ENCODE data around the gene UNC45A. TPM values are rescaled to one million over a fixed set of nuclear protein-coding genes. Genes with fewer than 3 reads are reported as not detected.

UNC45A gene
- polyA plus RNA-seq, 3 donors from 2014 or later, result 54.9 to 74.4 (median 59.3) TPM

DNA sequence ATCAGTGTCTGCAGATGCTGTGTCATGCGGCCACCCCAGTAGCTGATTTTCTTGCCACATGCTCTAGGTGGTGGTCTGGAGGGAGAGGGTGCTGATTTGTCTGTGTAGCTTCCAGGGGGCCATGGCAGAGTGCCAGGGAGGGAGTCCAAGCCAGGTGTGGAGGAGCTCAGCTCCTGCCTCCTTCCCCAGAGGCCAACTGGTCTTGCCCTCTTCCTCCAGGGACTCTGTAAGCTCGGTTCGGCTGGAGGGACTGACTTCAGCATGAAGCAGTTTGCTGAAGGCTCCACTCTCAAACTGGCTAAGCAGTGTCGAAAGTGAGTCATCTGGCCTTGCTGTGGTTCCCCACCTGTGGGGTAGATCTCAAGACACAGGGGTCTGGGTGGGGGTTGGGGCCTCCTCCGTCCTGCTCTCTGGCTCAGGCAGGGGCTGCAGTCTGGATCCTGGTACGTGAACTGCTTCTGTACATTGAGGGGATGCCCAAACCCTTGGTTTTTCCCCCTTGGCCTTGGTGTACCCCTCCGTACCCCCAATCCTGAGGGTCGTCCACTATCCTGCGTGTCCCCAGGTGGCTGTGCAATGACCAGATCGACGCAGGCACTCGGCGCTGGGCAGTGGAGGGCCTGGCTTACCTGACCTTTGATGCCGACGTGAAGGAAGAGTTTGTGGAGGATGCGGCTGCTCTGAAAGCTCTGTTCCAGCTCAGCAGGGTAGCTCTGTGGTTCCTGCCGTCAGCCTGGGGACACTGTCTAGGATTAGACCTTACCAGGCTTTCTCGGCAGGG lies 12.7 kb downstream of the UNC45A start:
- peaks cover 5 to 21% (median 21%) of the 10 kb centered on the region in 3 donors for H3K36me3 Mint-ChIP-seq
- H3K4me1 Mint-ChIP-seq, result no peaks in the 10 kb centered on the region
- H3K4me3 Mint-ChIP-seq, result no peak overlapping the region
- peaks cover 0 to 4% (median 0%) of the 10 kb centered on the region in 3 donors for H3K27me3 Mint-ChIP-seq (ENCODE audit: low read depth in 3 of 3)
- H3K27ac Mint-ChIP-seq, result no peak overlapping the region
- H3K9me3 Mint-ChIP-seq, result no peaks in the 10 kb centered on the region
- DNase-seq, result no peak

DNA sequence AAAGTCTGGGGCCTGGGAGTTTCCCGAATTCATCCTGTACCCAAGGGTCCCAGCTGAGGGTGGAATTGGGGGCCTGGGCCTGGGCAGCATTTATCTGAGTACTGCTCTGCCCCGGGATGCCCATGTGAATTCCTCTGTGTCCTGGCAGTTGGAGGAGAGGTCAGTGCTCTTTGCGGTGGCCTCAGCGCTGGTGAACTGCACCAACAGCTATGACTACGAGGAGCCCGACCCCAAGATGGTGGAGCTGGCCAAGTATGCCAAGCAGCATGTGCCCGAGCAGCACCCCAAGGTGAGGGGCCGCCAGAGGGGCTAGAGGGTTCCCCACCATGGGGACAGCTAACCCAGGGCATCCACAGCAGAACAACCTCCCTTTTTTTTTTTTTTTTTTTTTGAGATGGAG lies 13.4 kb downstream of the UNC45A start:
- peaks cover 0 to 17% (median 14%) of the 10 kb centered on the region in 3 donors for H3K36me3 Mint-ChIP-seq

DNA sequence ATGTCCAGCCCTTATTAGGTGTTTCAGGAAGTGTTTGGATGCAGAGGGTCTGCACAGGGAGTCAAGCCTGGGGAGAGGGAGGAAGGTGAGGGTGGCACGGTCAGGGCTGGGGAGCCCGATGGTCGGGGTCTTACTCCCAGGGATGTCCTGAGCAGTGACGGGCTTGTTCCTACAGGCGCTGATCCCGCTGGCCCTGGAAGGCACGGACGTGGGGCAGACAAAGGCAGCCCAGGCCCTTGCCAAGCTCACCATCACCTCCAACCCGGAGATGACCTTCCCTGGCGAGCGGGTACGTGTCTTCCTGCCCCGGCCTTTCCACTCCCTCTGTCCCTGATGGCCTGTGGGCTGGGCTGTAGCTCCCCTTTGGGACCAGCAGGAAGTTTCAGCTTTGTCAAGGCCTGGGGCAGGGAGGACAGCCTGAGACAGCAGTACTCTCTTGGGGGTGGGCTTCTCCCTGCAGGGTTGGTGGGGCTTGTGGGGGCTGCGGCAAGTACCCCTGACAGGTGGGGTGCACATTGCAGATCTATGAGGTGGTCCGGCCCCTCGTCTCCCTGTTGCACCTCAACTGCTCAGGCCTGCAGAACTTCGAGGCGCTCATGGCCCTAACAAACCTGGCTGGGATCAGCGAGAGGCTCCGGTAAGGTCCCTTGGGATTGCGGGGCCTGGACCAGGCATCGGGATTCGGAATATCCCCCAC lies 15.0 kb downstream of the UNC45A start:
- Mint-ChIP-seq H3K36me3 (peaks cover 0 to 11% (median 7%) of the 10 kb centered on the region in 3 donors), H3K9me3 (no peaks in the 10 kb centered on the region), H3K4me3 (no peak overlapping the region), H3K27me3 (ENCODE audit: low read depth in 3 of 3) (peaks cover 0 to 4% (median 2%) of the 10 kb centered on the region in 3 donors), H3K4me1 (peaks cover 5 to 6% of the 10 kb centered on the region in 2 donors), H3K27ac (no peak overlapping the region)
- DNase-seq, result no peak

More for the DNA sequence above, 13.4 kb downstream of the UNC45A start:
- DNase-seq, result no peak
- no peak overlapping the region for H3K4me3 Mint-ChIP-seq
- peaks cover 0 to 4% (median 1%) of the 10 kb centered on the region in 3 donors for H3K27me3 Mint-ChIP-seq (ENCODE audit: low read depth in 3 of 3)
- no peak overlapping the region for H3K27ac Mint-ChIP-seq
- no peaks in the 10 kb centered on the region for H3K9me3 Mint-ChIP-seq
- H3K4me1 Mint-ChIP-seq, result no peaks in the 10 kb centered on the region

DNA sequence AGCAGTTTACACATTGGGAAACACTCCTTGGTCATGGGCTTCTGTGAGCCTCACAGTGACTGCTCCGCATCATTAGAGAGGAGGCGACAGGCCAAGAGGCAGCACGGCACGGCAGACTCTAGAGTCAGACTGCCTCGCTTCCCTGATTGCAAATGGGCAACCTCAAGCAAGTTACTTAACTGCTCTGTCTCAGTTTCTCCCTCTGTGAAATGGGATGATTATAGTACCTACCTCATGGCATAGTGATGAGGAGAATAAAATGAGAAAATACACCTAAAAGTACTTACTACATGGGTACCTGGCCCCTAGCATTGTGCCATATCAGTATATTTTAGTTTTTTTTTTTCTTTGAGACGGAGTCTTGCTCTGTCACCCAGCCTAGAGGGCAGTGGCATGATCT lies 15.6 kb downstream of the UNC45A start:
- H3K9me3 Mint-ChIP-seq, result no peaks in the 10 kb centered on the region
- no peak for DNase-seq
- H3K27me3 Mint-ChIP-seq (ENCODE audit: low read depth in 3 of 3), result peaks cover 0 to 4% (median 2%) of the 10 kb centered on the region in 3 donors
- H3K36me3 Mint-ChIP-seq, result peaks cover 0 to 11% (median 6%) of the 10 kb centered on the region in 3 donors
- no peak overlapping the region for H3K4me3 Mint-ChIP-seq
- no peak overlapping the region for H3K27ac Mint-ChIP-seq
- H3K4me1 Mint-ChIP-seq, result peaks cover 6 to 9% of the 10 kb centered on the region in 2 donors

DNA sequence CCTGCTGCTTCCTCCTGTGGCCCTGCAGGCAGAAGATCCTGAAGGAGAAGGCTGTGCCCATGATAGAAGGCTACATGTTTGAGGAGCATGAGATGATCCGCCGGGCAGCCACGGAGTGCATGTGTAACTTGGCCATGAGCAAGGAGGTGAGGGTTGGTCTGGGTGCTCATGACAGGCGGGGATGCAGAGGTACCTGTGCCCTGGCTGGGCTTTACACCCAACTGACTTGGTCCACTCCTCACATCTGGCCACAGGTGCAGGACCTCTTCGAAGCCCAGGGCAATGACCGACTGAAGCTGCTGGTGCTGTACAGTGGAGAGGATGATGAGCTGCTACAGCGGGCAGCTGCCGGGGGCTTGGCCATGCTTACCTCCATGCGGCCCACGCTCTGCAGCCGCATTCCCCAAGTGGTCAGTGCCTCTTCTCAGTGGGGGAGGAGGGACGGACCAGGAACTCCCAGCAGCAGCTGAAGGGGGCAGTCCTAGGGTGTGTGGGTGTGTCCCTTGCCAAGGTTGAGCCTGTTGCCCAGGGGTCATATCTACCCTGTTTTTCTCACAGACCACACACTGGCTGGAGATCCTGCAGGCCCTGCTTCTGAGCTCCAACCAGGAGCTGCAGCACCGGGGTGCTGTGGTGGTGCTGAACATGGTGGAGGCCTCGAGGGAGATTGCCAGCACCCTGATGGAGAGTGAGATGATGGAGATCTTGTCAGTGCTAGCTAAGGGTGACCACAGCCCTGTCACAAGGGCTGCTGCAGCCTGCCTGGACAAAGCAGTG lies 18.0 kb downstream of the UNC45A start:
- Mint-ChIP-seq H3K4me1 (peaks cover 10 to 19% of the 10 kb centered on the region in 2 donors), H3K27me3 (ENCODE audit: low read depth in 3 of 3) (peaks cover 0 to 4% (median 2%) of the 10 kb centered on the region in 3 donors), H3K4me3 (peak overlapping the region in 2 of 5 donors; percentile 1 to 65), H3K36me3 (peaks cover 0 to 8% (median 3%) of the 10 kb centered on the region in 3 donors), H3K9me3 (no peaks in the 10 kb centered on the region), H3K27ac (peak overlapping the region in 2 of 6 donors; percentile 44 to 49)
- DNase-seq, result no peak

DNA sequence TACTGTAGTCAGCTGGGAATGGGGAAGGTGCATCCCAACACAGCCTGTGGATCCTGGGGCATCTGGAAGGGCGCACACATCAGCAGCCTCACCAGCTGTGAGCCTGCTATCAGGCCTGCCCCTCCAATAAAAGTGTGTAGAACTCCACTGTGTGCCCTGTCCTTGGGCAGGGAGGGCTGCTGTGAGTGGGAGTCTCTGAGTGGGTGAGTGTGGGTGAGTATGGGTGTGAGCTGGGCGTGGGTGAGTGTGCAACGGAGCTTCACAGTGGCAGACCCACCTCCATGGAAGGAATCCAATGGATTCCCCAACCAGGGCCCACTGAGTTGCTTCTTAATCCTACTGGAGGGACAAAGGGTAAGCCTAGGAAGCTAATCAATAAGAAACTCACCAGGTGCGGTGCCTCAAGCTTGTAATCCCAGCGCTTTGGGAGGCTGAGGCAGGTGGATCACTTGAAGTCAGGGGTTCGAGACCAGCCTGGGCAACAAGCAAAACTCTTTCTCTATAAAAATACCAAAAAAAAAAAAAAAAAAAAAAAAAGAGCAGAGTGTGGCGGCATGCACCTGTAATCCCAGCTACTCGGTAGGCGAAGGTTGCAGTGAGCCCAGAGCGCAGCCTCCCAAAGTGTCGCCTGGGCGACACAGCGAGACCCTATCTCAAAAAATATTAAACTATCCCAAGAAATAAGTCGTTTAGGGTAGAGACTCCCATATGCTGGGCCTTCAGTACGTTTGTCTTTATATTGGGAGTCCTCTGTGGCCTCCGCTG lies 19.0 kb downstream of the UNC45A start:
- no peaks in the 10 kb centered on the region for H3K9me3 Mint-ChIP-seq
- H3K4me1 Mint-ChIP-seq, result peaks cover 10 to 19% of the 10 kb centered on the region in 2 donors
- DNase-seq, result no peak
- H3K27ac Mint-ChIP-seq, result peak overlapping the region; percentile 82 to 94 (median 86)
- H3K4me3 Mint-ChIP-seq, result peak overlapping the region; percentile 79 to 90 (median 85)
- H3K27me3 Mint-ChIP-seq (ENCODE audit: low read depth in 3 of 3), result peaks cover 0 to 4% (median 2%) of the 10 kb centered on the region in 3 donors
- H3K36me3 Mint-ChIP-seq, result peaks cover 0 to 4% (median 3%) of the 10 kb centered on the region in 3 donors

DNA sequence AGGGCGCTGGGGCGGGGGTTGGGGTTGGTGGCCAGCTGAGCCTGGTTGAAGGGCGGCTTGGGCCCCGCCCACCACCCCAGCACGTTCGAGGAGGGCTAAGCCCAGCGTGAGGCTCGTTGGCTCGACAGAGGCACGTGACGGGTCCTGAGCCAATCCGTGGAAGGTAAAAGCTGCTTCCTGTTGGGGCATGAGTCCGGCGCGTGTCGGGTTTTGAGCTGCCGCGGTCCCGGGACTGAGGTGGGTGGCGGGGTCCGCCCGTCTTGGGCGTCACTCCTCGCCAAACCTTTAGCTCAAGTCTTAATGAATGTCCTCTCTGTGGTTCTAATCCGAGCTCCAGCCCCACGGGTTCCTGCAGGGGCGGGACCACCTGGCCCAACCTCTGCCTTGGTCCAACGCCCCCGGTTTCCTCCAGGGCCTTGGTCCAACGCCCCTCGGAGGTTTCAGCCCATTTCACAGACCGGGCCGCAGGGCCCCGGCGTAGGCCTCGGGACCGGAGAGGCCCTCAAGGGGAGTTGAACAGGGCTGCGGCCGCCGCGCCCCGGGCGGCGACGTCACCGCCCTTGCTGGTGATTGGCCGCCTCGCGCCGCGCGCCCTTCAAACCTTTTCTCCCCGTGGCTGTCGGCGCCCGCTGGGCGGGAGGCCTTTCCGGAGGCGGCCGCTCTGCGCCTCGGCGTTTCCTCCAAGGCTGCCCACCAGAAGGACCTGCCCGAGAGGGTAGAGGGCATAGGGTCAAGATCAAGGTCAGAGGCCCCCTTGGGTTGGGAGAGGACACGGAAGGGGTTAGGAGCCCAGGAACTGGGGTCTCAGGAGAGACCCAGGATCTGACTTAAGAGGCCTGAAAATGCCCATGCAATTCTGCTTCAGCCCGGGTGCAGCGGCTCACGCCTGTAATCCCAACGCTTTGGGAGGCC lies 19.9 kb downstream of the UNC45A start, which contains the start of gene RCCD1:
Gene RCCD1, plus strand, starts transcription at position 173 of the 912 bp plus-strand sequence. CDS start 1,851 bp downstream, outside the sequence.
- DNase-seq, result peak; percentile 89
- Mint-ChIP-seq H3K27me3 (ENCODE audit: low read depth in 3 of 3) (peaks cover 0 to 4% (median 2%) of the 10 kb centered on the region in 3 donors), H3K9me3 (no peaks in the 10 kb centered on the region), H3K36me3 (peaks cover 0 to 7% (median 4%) of the 10 kb centered on the region in 3 donors), H3K27ac (peak within 1 kb of the TSS; percentile 82 to 94 (median 86)), H3K4me3 (peak within 1 kb of the TSS; percentile 79 to 90 (median 85)), H3K4me1 (peaks cover 10 to 19% of the 10 kb centered on the region in 2 donors)

DNA sequence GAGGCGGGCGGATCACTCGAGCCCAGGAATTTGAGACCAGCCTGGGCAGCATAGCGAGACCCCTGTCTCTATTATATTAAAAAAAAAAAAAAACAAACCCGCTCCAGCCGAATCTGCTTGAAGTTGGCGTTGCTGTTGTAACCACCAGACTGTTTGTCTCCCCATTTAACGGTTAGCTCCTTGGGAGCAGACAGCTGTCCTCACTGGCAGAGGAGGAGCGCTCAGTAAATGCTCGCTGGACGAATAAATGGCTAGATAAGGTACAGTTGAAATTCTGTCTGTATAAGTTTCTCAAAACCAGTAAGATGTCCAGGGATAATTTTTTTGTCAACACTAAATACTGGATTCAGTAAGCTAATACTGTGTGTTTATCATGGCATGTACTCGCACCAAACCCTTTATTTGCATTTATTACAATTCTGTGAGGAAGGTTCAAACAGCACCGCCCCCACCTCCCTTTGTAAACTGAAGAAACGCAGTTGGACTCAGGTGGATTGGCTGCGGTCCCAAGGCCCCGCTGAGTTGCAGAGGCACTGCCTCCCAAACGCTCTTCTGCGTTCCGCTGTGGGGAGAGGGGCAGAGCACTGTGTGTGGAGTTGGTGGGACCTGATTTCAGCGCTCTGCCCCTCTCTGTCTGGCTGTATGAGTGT lies 20.7 kb downstream of the UNC45A start:
- H3K9me3 Mint-ChIP-seq, result no peaks in the 10 kb centered on the region
- peaks cover under 1 to 8% (median 4%) of the 10 kb centered on the region in 3 donors for H3K36me3 Mint-ChIP-seq
- H3K27me3 Mint-ChIP-seq (ENCODE audit: low read depth in 3 of 3), result peaks cover 0 to 4% (median 2%) of the 10 kb centered on the region in 3 donors
- peak overlapping the region; percentile 70 to 90 (median 85) for H3K4me3 Mint-ChIP-seq
- DNase-seq, result no peak
- peaks cover 10 to 19% of the 10 kb centered on the region in 2 donors for H3K4me1 Mint-ChIP-seq
- H3K27ac Mint-ChIP-seq, result peak overlapping the region in 4 of 6 donors; percentile 50 to 79 (median 70)

DNA sequence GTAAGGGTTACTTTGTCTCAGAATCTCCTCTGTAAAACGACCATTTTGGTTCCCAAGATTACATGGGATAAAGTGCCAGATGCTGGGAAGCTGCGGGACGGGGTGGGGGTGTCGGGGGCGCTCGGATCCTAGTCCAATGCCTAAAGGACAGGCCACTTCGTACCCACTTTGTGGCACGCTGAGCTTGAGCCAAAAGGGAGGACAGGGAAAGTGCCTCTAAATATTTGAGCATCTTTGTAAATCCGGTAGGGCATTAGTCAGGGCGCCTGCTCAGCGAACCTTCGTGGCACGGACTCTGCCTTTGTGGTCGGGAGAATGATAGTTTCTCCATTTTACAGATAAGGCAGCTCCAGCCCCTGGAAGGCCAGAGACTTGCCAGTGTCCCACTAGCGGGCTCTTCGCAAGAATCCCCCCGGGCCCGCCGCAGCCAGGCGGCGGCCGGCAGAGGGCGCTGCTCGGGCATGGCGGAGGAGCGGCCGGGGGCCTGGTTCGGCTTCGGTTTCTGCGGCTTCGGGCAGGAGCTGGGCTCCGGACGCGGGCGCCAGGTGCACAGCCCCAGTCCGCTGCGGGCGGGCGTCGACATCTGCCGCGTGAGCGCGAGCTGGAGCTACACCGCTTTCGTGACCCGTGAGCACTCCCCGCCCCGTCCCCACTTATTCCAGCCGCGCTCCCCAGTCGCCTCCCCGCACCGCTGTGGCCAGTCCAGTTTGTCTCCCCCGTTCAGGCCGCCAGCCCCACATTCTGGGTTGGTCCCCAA lies 21.4 kb downstream of the UNC45A start:
- H3K27me3 Mint-ChIP-seq (ENCODE audit: low read depth in 3 of 3), result peaks cover 0 to 2% (median 2%) of the 10 kb centered on the region in 3 donors
- no peaks in the 10 kb centered on the region for H3K9me3 Mint-ChIP-seq
- H3K27ac Mint-ChIP-seq, result peak overlapping the region in 3 of 6 donors; percentile 58 to 74 (median 65)
- DNase-seq, result peak; percentile 49 to 52 (median 51)
- H3K4me3 Mint-ChIP-seq, result peak overlapping the region; percentile 70 to 90 (median 85)
- peaks cover 4 to 13% (median 7%) of the 10 kb centered on the region in 3 donors for H3K36me3 Mint-ChIP-seq
- H3K4me1 Mint-ChIP-seq, result peaks cover 10 to 19% of the 10 kb centered on the region in 2 donors

DNA sequence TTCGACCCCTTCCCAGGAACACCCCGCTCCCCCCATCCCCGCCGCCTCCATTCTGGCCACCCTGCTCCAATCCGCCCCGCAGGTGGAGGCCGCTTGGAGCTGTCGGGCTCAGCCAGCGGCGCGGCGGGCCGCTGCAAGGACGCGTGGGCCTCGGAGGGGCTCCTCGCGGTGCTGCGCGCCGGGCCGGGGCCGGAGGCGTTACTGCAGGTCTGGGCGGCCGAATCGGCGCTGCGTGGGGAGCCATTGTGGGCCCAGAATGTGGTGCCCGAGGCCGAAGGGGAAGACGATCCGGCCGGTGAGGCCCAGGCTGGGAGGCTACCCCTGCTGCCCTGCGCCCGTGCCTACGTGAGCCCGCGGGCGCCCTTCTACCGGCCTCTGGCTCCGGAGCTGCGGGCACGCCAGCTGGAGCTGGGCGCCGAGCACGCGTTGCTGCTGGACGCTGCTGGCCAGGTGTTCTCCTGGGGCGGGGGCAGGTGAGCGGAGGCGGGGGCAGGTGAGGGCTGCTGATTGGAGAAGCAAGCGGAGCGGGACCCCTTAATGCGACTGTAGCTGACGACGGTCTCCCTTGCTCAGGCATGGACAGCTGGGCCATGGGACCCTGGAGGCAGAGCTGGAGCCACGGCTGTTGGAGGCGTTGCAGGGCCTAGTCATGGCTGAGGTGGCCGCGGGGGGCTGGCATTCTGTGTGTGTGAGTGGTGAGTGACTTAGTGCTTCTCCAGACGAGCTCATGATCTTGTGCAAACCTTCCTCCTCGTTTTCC lies 22.1 kb downstream of the UNC45A start:
- Mint-ChIP-seq H3K27ac (peak overlapping the region in 2 of 6 donors; percentile 36 to 77), H3K4me3 (peak overlapping the region; percentile 52 to 74 (median 70)), H3K36me3 (peaks cover 0 to 14% (median 9%) of the 10 kb centered on the region in 3 donors), H3K9me3 (no peaks in the 10 kb centered on the region), H3K27me3 (ENCODE audit: low read depth in 3 of 3) (peaks cover 0 to 2% (median 0%) of the 10 kb centered on the region in 3 donors), H3K4me1 (peaks cover 10 to 19% of the 10 kb centered on the region in 2 donors)
- DNase-seq, result no peak

Data from immature natural killer cell (primary cell).